Neutrophil (primary cell): Measurements from ENCODE around the gene STX3.
A peak's percentile ranks its signal among the peaks of the same experiment; 100 is the strongest.

Source experiments
- H3K27ac ChIP-seq: fragments of 200-600 bp; sonication (generic); 2 replicates; pipeline ENCODE4 v1.5.1; 2016; ENCODE audit warnings: mild to moderate bottlenecking, moderate library complexity
- H3K27me3 ChIP-seq: fragments of 200-600 bp; sonication (generic); 2 replicates; pipeline ENCODE4 v1.6.0; 2016; ENCODE audit warnings: mild to moderate bottlenecking
- H3K36me3 ChIP-seq: fragments of 200-600 bp; sonication (generic); 2 replicates; pipeline ENCODE4 v1.5.1; 2017
- H3K4me1 ChIP-seq, 2 experiments: fragments of 200-600 bp in 1 of 2; sonication (generic) in 1 of 2; 1 replicate in 1 of 2; 2 replicates in 1 of 2; pipeline versions ENCODE4 v1.5.1 to v1.6.1; 2013 to 2016; ENCODE audit warnings: low read depth in 1 of 2, low read length in 1 of 2, mild to moderate bottlenecking in 1 of 2, moderate library complexity in 1 of 2; ENCODE audit not compliant: control insufficient read depth in 1 of 2, insufficient read depth in 1 of 2
- H3K4me3 ChIP-seq, 2 experiments: fragments of 200-600 bp in 1 of 2; sonication (generic) in 1 of 2; 1 replicate in 1 of 2; 2 replicates in 1 of 2; pipeline ENCODE4 v1.5.1; 2013 to 2016; ENCODE audit warnings: low read depth in 1 of 2, low read length in 1 of 2, mild to moderate bottlenecking in 1 of 2, moderate library complexity in 1 of 2
- H3K9me3 ChIP-seq: fragments of 200-600 bp; sonication (generic); 2 replicates; pipeline ENCODE4 v1.5.1; 2016
- TF ChIP-seq, protein P1 (sequence below): fragments of 200-600 bp; sonication (generic); IDR thresholded peaks from 2 replicates; pipeline ENCODE4 v1.5.1; 2016; ENCODE audit warnings: antibody characterized with exemption

The STX3 gene

DNA sequence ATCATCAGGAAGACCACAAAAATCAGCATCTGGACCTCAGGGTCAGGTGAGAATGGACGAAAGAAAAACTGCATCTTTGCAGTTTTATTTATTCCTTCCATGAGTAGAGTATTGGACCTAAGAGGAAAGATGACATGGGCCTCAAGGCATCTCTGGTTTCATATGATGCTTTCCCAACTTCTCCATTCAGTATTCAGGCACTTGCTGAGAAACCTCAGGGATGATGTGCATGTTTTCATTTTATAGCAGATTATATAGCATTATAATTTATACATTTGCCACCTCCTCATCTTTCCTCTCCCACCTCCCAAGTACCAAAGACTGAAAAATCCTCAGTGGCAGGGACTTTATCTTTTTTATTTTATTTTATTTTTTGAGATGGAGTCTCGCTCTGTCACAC, 41.4 kb upstream of the STX3 start, which contains the start of gene OR10V1:
Gene OR10V1, minus strand, starts transcription at position 101 of the 400 bp plus-strand sequence. Its CDS starts 0 bp downstream, at position 101.
- TF ChIP-seq, protein P1, sequence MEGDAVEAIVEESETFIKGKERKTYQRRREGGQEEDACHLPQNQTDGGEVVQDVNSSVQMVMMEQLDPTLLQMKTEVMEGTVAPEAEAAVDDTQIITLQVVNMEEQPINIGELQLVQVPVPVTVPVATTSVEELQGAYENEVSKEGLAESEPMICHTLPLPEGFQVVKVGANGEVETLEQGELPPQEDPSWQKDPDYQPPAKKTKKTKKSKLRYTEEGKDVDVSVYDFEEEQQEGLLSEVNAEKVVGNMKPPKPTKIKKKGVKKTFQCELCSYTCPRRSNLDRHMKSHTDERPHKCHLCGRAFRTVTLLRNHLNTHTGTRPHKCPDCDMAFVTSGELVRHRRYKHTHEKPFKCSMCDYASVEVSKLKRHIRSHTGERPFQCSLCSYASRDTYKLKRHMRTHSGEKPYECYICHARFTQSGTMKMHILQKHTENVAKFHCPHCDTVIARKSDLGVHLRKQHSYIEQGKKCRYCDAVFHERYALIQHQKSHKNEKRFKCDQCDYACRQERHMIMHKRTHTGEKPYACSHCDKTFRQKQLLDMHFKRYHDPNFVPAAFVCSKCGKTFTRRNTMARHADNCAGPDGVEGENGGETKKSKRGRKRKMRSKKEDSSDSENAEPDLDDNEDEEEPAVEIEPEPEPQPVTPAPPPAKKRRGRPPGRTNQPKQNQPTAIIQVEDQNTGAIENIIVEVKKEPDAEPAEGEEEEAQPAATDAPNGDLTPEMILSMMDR = no peak
- Histone ChIP-seq H3K27me3 (no peaks in the 10 kb centered on the region), H3K27ac (no peak within 1 kb of the TSS)

DNA sequence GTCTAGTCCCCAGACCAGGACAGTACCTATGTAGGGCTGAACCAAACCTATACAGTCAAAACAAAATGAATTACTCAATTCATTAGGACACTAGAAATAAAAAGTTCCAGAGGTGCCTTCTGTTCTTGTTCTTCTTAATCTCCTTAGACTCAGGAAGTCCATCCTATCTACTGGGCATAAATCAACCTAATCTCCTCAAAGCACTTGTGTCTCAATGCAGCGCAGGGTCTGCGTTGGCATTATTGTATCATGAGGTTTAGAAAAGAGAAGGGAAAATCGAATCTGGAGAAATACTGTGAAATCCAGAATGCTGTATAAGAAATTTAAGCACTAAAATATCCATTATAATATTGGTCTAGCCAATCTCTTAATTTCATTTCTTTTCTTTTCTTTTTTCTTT, 39.1 kb upstream of the STX3 start:
- Histone ChIP-seq H3K27me3 (no peaks in the 10 kb centered on the region), H3K4me3 (no peak overlapping the region), H3K4me1 (peaks cover 5 to 7% of the 10 kb centered on the region in 2 experiments), H3K9me3 (no peaks in the 10 kb centered on the region), H3K27ac (no peak overlapping the region), H3K36me3 (no peaks in the 10 kb centered on the region)
- TF ChIP-seq, protein P1 = no peak

More for the DNA sequence above, 41.4 kb upstream of the STX3 start, which contains the start of gene OR10V1:
- Histone ChIP-seq H3K36me3 (no peaks in the 10 kb centered on the region), H3K4me3 (no peak within 1 kb of the TSS), H3K4me1 (peaks cover 5 to 7% of the 10 kb centered on the region in 2 experiments), H3K9me3 (no peaks in the 10 kb centered on the region)

DNA sequence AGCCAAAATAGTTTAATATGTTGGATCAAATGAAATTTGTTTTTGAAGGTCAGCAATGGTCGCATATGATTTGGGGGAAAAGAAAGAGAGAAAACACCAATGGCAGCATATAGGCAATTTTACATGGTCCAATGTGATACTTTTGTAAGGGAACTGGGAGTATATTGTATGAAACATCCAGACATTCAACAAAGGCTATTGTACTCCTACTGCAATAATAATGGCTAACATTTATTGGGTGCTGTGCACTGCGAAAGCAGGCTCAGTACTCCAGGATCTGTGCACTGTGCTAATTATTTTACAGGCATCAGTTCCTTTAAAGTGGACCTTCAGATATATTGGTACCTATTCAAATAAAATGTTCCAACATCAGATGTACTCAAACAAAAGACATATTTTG, 35.6 kb upstream of the STX3 start:
- TF ChIP-seq, protein P1 = no peak
- Histone ChIP-seq H3K9me3 (no peaks in the 10 kb centered on the region), H3K36me3 (no peaks in the 10 kb centered on the region), H3K27me3 (no peaks in the 10 kb centered on the region), H3K4me1 (peaks cover 9 to 15% of the 10 kb centered on the region in 2 experiments), H3K27ac (no peak overlapping the region), H3K4me3 (no peak overlapping the region)

DNA sequence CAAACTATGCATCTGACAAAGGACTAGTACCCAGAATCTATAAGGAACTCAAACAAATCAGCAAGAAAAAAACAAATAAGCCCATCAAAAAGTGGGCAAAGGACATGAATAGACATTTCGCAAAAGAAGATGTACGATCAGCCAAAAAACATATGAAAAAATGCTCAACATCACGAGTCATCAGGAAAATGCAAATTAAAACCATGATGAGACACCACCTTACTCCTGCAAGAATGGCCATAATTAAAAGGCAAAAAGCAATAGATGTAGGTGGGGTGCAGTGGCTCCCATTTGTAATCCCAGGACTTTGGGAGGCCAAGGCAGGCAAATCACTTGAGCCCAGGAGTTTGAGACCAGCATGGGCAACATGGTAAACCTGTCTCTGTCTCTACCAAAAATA, 31.1 kb upstream of the STX3 start:
- Histone ChIP-seq H3K4me3 (no peak overlapping the region), H3K4me1 (peaks cover 50 to 51% of the 10 kb centered on the region in 2 experiments), H3K9me3 (no peaks in the 10 kb centered on the region), H3K27me3 (no peaks in the 10 kb centered on the region), H3K27ac (no peak overlapping the region), H3K36me3 (no peaks in the 10 kb centered on the region)
- TF ChIP-seq, protein P1 = no peak

DNA sequence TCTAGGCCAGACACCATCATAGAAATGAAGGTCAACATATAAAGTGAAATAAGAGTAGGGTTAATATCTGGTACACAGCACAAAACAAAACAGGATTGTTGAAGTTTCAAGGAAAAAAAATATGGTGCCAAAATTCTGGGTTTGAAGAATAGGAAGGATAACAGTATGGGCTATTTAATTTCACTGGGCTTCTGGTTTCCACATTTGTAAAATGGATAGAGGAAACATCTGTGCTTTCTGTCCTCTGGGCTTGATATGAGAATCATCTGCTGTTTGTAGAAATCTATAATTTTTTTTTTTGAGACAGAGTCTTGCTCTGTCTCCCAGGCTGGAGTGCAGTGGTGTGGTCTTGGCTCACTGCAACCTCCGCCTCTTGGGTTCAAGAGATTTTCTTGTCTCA, 27.8 kb upstream of the STX3 start:
- Histone ChIP-seq H3K9me3 (no peaks in the 10 kb centered on the region), H3K27me3 (no peaks in the 10 kb centered on the region), H3K36me3 (no peaks in the 10 kb centered on the region), H3K4me1 (peaks cover 74 to 77% of the 10 kb centered on the region in 2 experiments), H3K27ac (peak overlapping the region; percentile 93), H3K4me3 (no peak overlapping the region)
- TF ChIP-seq, protein P1 = no peak

DNA sequence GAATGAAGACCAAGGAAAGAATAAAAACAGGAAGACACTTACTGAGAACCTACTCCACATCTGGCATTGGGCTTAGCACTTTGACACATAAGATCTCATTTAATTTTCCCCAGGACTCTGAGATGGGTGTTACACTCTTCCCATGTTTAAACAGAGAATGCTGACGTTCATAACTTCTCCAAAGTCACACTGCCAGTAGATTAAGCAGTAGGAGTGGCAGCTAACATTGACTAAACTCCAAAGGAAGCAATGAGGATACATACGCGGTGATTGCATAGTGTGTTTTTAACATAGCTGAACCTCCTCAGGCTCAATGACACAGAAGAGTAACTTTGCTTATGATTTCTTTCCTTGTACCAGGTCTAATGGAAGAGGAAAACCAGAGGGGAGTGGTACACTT, 27.0 kb upstream of the STX3 start:
- Histone ChIP-seq H3K27ac (peak overlapping the region; percentile 93), H3K4me3 (no peak overlapping the region), H3K9me3 (no peaks in the 10 kb centered on the region), H3K27me3 (no peaks in the 10 kb centered on the region), H3K36me3 (no peaks in the 10 kb centered on the region), H3K4me1 (peaks cover 74 to 77% of the 10 kb centered on the region in 2 experiments)
- TF ChIP-seq, protein P1 = no peak
